ENCODE measurements around the gene SLC43A3. TPM values are rescaled to one million over a fixed set of nuclear protein-coding genes. Genes with fewer than 3 reads are reported as not detected.

Gene SLC43A3
- total and polyA plus RNA-seq, 9 of the 15 experiments (the other 6 are each of a cell fraction or from before 2014, with no cell fraction given), result 63.7 to 281 (median 139) TPM

- TF ChIP-seq DACH1 (IDR thresholded peaks at IDR 0.05; ENCODE audit: partially characterized antibody) (peak; percentile 30), NFXL1 (CRISPR knock-in tag; IDR thresholded peaks at IDR 0.05) (no peak), SMAD4 (CRISPR knock-in tag; conservative IDR thresholded peaks at IDR 0.05) (no peak), MYC (IDR thresholded peaks at IDR 0.05; ENCODE audit: low read depth, low read length) (0 out of 2 replicates have a peak, but pooled peaks have one; percentile 28), MYC (CRISPR knock-in tag; IDR thresholded peaks at IDR 0.05; ENCODE audit: borderline replicate concordance, low read depth) (no peak), SOX6 (IDR thresholded peaks at IDR 0.05) (no peak), DNMT1 (IDR thresholded peaks at IDR 0.05) (no peak), ZNF561 (CRISPR knock-in tag; conservative IDR thresholded peaks at IDR 0.05) (no peak), RFX7 (CRISPR knock-in tag; IDR thresholded peaks at IDR 0.05) (no peak), ZBTB5 (IDR thresholded peaks at IDR 0.05) (no peak), AFF1 (IDR thresholded peaks at IDR 0.05; ENCODE audit: low read depth in 1 of 2, partially characterized antibody in 2 of 2) (no peak), POLR2AphosphoS5 (IDR thresholded peaks at IDR 0.05; ENCODE audit: control insufficient read depth, insufficient read depth, low read depth, low read length) (no peak), FOXP4 (CRISPR knock-in tag; IDR thresholded peaks at IDR 0.05; ENCODE audit: borderline replicate concordance) (no peak), BACH1 (tag; IDR thresholded peaks at IDR 0.05) (no peak), HMG20B (CRISPR knock-in tag; IDR thresholded peaks at IDR 0.05) (no peak), RBM25 (IDR thresholded peaks at IDR 0.05; ENCODE audit: low read depth, low read length, severe bottlenecking) (peak; percentile 98), MECOM (CRISPR knock-in tag; IDR thresholded peaks at IDR 0.05) (peak; percentile 83), HSF4 (CRISPR knock-in tag; IDR thresholded peaks at IDR 0.05; ENCODE audit: borderline replicate concordance) (no peak), SMARCA4 (IDR thresholded peaks at IDR 0.05) (0 out of 2 replicates have a peak, but pooled peaks have one; percentile 62)
- TF ChIP-seq, protein P1, sequence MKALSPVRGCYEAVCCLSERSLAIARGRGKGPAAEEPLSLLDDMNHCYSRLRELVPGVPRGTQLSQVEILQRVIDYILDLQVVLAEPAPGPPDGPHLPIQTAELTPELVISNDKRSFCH (CRISPR knock-in tag; IDR thresholded peaks at IDR 0.05), result no peak
- TF ChIP-seq, protein P1 (tag; IDR thresholded peaks at IDR 0.05), result no peak
These were observed 68.4 kb downstream of the SLC43A3 start (continued) for GRCh38 chr11:57358543-57358961.

All from K562 (cell line).